Nephron progenitor cell (in vitro differentiated cells): ENCODE data around the gene ADAM22.

Experiments
- DNase-seq: peaks from one replicate; pipeline ENCODE4 v3.0.0; 2021
- H3K27ac Mint-ChIP-seq: 2 replicates; pipeline ENCODE4 v1.8.0; 2021; ENCODE audit warnings: mild to moderate bottlenecking, moderate library complexity, mixed read lengths
- H3K27me3 Mint-ChIP-seq: 2 replicates; pipeline ENCODE4 v1.8.0; 2021; ENCODE audit warnings: mild to moderate bottlenecking, low read depth, mixed read lengths; ENCODE audit not compliant: poor library complexity
- H3K36me3 Mint-ChIP-seq: 2 replicates; pipeline ENCODE4 v1.8.0; 2021; ENCODE audit warnings: low read depth, mixed read lengths
- H3K4me1 Mint-ChIP-seq: 2 replicates; pipeline ENCODE4 v1.8.0; 2021; ENCODE audit warnings: mixed read lengths
- H3K4me3 Mint-ChIP-seq: 2 replicates; pipeline ENCODE4 v1.8.0; 2021; ENCODE audit warnings: mild to moderate bottlenecking, moderate library complexity, mixed read lengths
- H3K9me3 Mint-ChIP-seq: 2 replicates; pipeline ENCODE4 v1.8.0; 2021; ENCODE audit warnings: mild to moderate bottlenecking, moderate library complexity, mixed read lengths
- TF ChIP-seq, protein P1 (sequence below): fragments of 200-600 bp; sonication (generic); IDR thresholded peaks from 2 replicates; pipeline ENCODE4 v1.5.0; 2021; ENCODE audit warnings: antibody characterized with exemption

Gene ADAM22

DNA sequence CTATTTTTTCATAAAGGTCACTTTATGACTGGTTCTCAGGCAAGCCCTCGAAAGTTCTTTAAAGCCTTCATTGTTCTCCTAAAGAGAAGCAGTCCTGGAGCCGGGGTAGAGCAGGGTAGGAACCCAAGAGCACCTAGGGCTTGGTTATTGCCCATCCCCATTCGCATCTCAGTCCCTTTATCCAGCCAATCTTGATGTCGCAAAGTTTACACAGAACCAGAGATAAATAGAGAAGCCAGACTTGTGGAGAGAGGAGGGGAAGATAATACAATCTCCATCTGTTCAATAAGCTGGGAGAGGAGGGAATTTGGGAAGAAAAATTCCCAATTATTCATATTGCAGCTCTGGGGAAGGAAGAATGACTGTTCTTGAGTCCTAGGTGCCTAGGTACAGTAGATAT is 292.1 kb downstream of the ADAM22 start:
- TF ChIP-seq, protein P1, sequence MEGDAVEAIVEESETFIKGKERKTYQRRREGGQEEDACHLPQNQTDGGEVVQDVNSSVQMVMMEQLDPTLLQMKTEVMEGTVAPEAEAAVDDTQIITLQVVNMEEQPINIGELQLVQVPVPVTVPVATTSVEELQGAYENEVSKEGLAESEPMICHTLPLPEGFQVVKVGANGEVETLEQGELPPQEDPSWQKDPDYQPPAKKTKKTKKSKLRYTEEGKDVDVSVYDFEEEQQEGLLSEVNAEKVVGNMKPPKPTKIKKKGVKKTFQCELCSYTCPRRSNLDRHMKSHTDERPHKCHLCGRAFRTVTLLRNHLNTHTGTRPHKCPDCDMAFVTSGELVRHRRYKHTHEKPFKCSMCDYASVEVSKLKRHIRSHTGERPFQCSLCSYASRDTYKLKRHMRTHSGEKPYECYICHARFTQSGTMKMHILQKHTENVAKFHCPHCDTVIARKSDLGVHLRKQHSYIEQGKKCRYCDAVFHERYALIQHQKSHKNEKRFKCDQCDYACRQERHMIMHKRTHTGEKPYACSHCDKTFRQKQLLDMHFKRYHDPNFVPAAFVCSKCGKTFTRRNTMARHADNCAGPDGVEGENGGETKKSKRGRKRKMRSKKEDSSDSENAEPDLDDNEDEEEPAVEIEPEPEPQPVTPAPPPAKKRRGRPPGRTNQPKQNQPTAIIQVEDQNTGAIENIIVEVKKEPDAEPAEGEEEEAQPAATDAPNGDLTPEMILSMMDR, result no peak
- peaks cover 2% of the 10 kb centered on the region for H3K4me1 Mint-ChIP-seq
- no peak overlapping the region for H3K27ac Mint-ChIP-seq
- peaks cover 6% of the 10 kb centered on the region for H3K27me3 Mint-ChIP-seq
- H3K36me3 Mint-ChIP-seq, result no peaks in the 10 kb centered on the region
- H3K9me3 Mint-ChIP-seq, result peaks cover 11% of the 10 kb centered on the region
- no peak for DNase-seq
- no peak overlapping the region for H3K4me3 Mint-ChIP-seq

DNA sequence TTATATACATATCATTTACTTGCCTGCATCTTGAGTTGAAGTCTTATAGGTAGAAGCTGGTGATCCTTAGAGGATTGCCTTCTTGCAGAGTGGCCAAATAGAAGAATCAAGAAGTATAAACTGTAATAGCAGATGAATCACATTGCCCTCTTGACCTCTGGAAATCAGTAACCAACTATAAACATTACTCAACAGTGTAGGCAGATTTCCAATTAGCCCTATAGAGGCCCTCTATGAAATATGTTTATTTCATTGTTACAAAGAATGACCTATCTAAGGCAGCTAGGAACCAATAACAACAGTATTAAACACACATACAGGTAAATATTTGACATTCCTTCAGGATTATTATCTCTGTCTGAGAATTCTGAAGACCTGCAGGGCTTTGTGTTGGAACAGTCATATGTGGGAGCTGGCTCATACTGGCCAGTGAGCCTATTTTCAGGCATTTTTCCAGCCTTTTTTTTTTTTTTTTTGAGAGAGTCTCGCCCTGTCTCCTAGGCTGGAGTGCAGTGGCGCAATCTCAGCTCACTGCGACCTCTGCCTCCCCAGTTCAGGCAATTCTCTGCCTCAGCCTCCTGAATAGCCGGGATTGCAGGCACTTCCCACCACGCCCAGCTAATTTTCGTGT is 292.9 kb downstream of the ADAM22 start:
- Mint-ChIP-seq H3K27ac (no peak overlapping the region), H3K4me3 (no peak overlapping the region), H3K9me3 (peaks cover 11% of the 10 kb centered on the region), H3K4me1 (no peaks in the 10 kb centered on the region), H3K27me3 (peaks cover 6% of the 10 kb centered on the region), H3K36me3 (no peaks in the 10 kb centered on the region)
- no peak for DNase-seq
- TF ChIP-seq, protein P1, result no peak

DNA sequence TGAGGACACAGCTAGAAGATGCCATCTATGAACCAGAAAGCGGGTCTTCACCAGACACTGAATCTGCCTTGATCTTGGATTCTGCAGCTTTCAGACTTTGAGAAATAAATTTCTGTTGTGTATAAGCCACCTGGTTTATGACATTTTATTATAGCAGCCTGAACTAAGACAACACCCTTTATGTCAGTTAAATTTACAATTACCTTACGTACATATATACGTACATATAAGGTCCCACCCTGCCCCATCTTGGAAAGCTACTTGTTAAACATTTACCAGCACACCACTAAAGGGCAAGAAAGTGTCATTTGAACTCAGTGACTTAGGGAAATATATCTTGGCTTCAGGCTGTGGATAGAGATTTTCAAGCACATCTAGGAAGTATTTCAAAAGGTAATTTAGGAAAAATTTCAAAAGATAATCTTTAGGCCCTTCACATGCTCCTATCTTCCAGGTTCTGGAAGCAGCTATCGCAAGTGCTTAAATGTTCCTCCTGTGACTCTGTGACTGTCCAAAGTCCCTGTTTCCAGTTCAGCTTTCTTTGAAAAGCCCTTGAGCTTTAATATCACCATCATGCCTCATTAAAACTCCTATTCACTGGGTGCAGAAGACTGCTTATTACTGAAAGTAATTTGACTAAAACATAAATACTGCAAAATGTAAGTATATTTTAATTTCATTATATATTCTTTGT is 295.4 kb downstream of the ADAM22 start:
- Mint-ChIP-seq H3K4me3 (no peak overlapping the region), H3K9me3 (peaks cover 11% of the 10 kb centered on the region), H3K27me3 (peaks cover 6% of the 10 kb centered on the region), H3K27ac (no peak overlapping the region), H3K36me3 (no peaks in the 10 kb centered on the region), H3K4me1 (no peaks in the 10 kb centered on the region)
- TF ChIP-seq, protein P1, result no peak
- no peak for DNase-seq

DNA sequence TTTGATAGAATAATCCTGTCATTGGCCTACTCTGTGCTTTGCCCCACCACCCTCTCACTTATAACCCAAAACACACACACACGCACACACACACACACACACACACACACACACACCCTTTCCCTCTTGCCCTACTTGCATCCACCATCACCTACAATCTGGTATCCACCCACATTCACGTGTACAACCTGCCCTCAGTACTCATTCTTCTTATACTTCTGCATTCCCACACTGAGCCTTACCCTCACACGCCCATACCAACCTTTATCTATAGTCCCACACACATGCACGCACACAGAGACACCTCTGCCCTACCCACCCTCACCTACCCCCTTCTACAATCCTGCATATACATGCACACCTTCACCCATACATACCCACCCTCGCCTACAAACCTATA is 296.6 kb downstream of the ADAM22 start:
- Mint-ChIP-seq H3K4me3 (no peak overlapping the region), H3K36me3 (no peaks in the 10 kb centered on the region), H3K27me3 (peaks cover 6% of the 10 kb centered on the region), H3K4me1 (no peaks in the 10 kb centered on the region), H3K9me3 (peaks cover 11% of the 10 kb centered on the region), H3K27ac (no peak overlapping the region)
- TF ChIP-seq, protein P1, result no peak
- no peak for DNase-seq

DNA sequence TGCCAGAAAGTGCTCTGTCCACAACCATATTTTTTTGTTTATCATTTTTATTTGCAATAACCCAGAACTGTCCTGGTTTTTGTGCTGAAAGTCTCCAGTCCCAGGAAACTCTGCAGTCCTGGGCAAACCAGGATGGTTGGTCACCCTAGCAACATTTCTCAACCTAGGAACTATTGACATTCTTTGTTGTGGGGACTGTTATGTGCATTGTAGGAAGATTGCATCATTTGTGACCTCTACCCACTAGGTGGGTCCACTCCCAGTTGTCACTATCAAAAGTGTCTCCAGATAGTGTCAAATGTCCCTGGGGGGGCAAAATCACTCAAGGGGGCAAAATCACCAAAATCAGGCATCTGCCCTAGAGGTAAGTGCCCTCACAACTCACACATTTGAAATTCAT is 299.8 kb downstream of the ADAM22 start:
- H3K4me3 Mint-ChIP-seq, result no peak overlapping the region
- TF ChIP-seq, protein P1, result no peak
- peaks cover 4% of the 10 kb centered on the region for H3K9me3 Mint-ChIP-seq

DNA sequence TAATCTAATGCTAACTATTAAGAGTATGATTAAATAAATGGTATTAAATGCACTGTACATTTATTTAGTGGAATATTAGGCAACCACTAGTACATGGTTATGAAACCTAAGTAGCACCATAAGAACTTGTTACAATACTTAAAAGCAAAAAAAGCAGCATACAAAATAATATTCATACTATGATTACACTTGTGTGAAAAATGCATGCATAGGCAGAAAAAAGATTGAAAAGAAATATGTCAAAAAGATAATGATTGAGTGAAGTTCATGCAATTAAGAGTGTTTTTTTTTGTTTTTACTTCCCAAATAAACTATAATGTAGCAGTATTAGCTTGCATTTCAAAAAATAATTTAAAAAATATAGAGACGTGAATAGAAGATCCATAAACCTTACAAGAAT is 305.8 kb downstream of the ADAM22 start:
- DNase-seq, result no peak
- Mint-ChIP-seq H3K36me3 (no peaks in the 10 kb centered on the region), H3K27me3 (no peaks in the 10 kb centered on the region), H3K4me3 (no peak overlapping the region), H3K4me1 (peaks cover 6% of the 10 kb centered on the region), H3K9me3 (no peaks in the 10 kb centered on the region), H3K27ac (no peak overlapping the region)
- TF ChIP-seq, protein P1, result no peak

More for the DNA sequence above, 299.8 kb downstream of the ADAM22 start:
- Mint-ChIP-seq H3K4me1 (no peaks in the 10 kb centered on the region), H3K27ac (no peak overlapping the region), H3K27me3 (peaks cover 3% of the 10 kb centered on the region), H3K36me3 (no peaks in the 10 kb centered on the region)
- no peak for DNase-seq
